Thoracic aorta (tissue), 2 donors: ENCODE data around the gene COL21A1. TPM values are rescaled to one million over a fixed set of nuclear protein-coding genes. Genes with fewer than 3 reads are reported as not detected.

Experiments
- ATAC-seq: fragments of 150-250 bp; one replicate; pipeline ENCODE4 v1.8.0; 2017; ENCODE audit warnings: low read depth; ENCODE audit not compliant: insufficient number of reproducible peaks, low FRiP score
- DNase-seq: peaks from one replicate; pipeline ENCODE4 v3.0.0-alpha.2; 2020; ENCODE audit warnings: low spot score
- H3K27ac ChIP-seq, 2 donors: fragments of 200-600 bp; sonication (generic); 1 replicate in 1 of 2; 2 replicates in 1 of 2; pipeline ENCODE4 v1.5.1; 2016; ENCODE audit warnings: mild to moderate bottlenecking in 2 of 2, moderate library complexity in 2 of 2
- H3K27me3 ChIP-seq: fragments of 200-600 bp; sonication (generic); replicated peaks from 2 replicates; pipeline ENCODE4 v1.6.0; 2016; ENCODE audit warnings: mild to moderate bottlenecking; ENCODE audit not compliant: insufficient read depth
- H3K36me3 ChIP-seq: fragments of 200-600 bp; sonication (generic); one replicate; pipeline ENCODE4 v1.5.1; 2016
- H3K4me1 ChIP-seq, 2 donors: fragments of 200-600 bp; sonication (generic); 1 replicate in 1 of 2; 2 replicates in 1 of 2; pipeline versions ENCODE4 v1.5.1 to v1.6.0; 2016; ENCODE audit warnings: low read depth in 2 of 2, mild to moderate bottlenecking in 1 of 2; ENCODE audit not compliant: control insufficient read depth in 1 of 2
- H3K4me3 ChIP-seq: fragments of 200-600 bp; sonication (generic); 2 replicates; pipeline ENCODE4 v1.5.1; 2016; ENCODE audit warnings: mild to moderate bottlenecking
- H3K9me3 ChIP-seq: fragments of 200-600 bp; sonication (generic); 2 replicates; pipeline ENCODE4 v1.5.1; 2016
- total RNA-seq, 2 donors: library from RNA; depleted of rRNA; stranded (reverse); fragments of >200 nt; gene quantifications; one replicate each; pipeline versions ENCODE4 v1.1.0 to v1.2.3, GENCODE V29; 2016
- TF ChIP-seq, protein P1 (sequence below): fragments of 200-600 bp; sonication (generic); IDR thresholded peaks from one replicate; pipeline ENCODE4 v1.5.1; 2019; ENCODE audit warnings: antibody characterized with exemption

Gene COL21A1
- total RNA-seq, 2 donors from 2014 or later = 52.6 to 53.7 TPM

DNA sequence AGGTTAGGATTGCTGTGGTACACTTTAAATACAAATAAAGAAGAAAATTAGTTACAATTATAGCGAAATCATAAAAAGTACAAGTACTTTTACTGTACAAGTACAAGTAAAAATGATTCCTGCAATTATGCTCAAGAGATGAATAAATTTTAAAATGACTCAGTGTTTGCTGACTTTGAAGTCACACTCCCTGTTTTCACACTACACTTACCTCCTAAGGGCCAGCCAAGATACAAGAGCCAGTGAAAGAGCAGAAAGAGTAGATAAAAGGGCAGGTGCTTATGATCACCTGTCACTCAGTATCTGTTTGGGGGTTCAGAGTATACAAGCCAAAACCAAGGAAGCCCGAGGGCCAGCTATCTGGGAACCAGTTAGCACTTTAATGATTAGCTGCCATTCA lies 41.0 kb upstream of the COL21A1 start:
- TF ChIP-seq, protein P1, sequence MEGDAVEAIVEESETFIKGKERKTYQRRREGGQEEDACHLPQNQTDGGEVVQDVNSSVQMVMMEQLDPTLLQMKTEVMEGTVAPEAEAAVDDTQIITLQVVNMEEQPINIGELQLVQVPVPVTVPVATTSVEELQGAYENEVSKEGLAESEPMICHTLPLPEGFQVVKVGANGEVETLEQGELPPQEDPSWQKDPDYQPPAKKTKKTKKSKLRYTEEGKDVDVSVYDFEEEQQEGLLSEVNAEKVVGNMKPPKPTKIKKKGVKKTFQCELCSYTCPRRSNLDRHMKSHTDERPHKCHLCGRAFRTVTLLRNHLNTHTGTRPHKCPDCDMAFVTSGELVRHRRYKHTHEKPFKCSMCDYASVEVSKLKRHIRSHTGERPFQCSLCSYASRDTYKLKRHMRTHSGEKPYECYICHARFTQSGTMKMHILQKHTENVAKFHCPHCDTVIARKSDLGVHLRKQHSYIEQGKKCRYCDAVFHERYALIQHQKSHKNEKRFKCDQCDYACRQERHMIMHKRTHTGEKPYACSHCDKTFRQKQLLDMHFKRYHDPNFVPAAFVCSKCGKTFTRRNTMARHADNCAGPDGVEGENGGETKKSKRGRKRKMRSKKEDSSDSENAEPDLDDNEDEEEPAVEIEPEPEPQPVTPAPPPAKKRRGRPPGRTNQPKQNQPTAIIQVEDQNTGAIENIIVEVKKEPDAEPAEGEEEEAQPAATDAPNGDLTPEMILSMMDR = no peak
- Histone ChIP-seq H3K4me3 (no peak overlapping the region), H3K9me3 (no peaks in the 10 kb centered on the region), H3K27me3 (no peaks in the 10 kb centered on the region), H3K4me1 (peaks cover 0 to 6% of the 10 kb centered on the region in 2 donors), H3K36me3 (no peaks in the 10 kb centered on the region), H3K27ac (no peak overlapping the region)
- ATAC-seq (no peak), DNase-seq (no peak)

DNA sequence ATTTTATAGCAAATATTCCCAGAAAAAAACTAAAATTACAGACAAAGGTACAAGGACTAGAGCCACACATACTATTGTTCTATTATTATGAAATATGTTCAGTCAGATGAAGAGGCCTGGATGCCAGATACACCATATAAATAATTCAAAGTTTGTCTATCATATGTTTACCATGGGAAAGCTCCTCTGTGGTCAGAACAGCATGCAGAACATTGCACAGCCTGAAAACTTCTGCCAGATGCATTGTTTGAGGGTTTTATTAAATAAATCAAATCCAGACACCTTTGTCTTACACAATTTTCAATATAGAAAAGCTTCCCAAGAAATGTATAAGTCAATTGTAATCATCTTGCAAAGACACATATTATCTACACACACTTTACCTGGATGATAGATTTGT lies 35.0 kb upstream of the COL21A1 start:
- H3K27me3 ChIP-seq = no peaks in the 10 kb centered on the region
- H3K27ac ChIP-seq = no peak overlapping the region
- no peak for ATAC-seq
- no peaks in the 10 kb centered on the region for H3K9me3 ChIP-seq
- TF ChIP-seq, protein P1 = no peak
- no peaks in the 10 kb centered on the region for H3K36me3 ChIP-seq
- H3K4me3 ChIP-seq = no peak overlapping the region
- no peak for DNase-seq
- H3K4me1 ChIP-seq = no peaks in the 10 kb centered on the region

DNA sequence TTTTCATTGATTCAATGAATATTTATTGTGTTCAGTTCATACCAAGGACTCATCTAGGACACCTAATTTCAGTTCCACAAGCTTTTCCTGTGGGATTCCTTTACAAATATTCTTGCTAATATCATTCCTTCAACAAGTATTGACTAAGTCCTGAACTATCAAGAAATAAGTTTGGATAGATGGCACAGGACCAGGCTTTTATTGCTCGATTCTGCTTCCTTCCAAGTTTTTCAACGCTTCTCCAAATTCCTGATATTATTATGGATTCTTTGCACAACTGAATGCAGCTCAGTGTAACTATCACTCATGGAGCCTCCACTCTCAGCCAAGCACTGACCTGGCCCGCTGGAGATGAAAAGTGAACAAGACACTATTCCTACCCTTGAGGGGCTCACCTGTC lies 32.7 kb upstream of the COL21A1 start:
- Histone ChIP-seq H3K4me3 (no peak overlapping the region), H3K9me3 (no peaks in the 10 kb centered on the region), H3K4me1 (no peaks in the 10 kb centered on the region), H3K36me3 (no peaks in the 10 kb centered on the region), H3K27me3 (no peaks in the 10 kb centered on the region), H3K27ac (no peak overlapping the region)
- ATAC-seq (no peak), DNase-seq (no peak)
- TF ChIP-seq, protein P1 = no peak

DNA sequence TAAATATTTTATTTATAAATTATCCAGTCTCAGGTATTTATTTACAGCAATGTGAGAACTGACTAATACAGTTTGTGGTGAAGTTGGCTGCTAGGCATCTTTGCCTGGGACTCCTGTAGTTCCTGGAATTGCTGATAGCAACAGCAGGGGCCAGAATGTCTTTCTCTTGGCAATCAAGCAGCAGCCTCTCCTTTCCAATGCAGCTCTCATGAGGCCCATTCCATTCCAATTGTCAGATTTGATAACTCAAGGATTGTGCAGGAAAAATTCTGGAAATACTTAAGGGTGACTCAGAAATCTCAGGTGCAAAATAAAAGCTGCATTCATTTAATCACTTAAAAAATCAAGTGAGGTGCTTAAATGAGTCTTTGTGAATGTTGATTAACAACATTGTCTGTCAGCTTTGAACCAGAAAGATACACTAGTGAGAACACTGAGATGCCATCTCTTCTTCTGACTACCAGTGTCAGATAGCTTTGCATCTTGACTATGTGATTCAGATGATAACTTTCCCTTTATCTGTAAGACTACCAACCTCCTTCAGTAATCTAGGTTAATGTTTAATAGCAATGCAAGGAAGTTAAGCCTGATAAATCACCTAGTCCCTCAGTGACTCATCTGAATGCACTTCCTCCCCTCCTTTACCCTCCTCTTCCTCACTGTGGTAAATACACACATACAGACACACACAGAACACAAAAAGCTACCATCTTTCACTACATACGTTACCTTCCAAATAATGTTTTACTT lies 32.1 kb upstream of the COL21A1 start:
- Histone ChIP-seq H3K9me3 (no peaks in the 10 kb centered on the region), H3K36me3 (no peaks in the 10 kb centered on the region), H3K27ac (no peak overlapping the region), H3K4me1 (no peaks in the 10 kb centered on the region), H3K4me3 (no peak overlapping the region), H3K27me3 (no peaks in the 10 kb centered on the region)
- DNase-seq (no peak), ATAC-seq (no peak)
- TF ChIP-seq, protein P1 = no peak

DNA sequence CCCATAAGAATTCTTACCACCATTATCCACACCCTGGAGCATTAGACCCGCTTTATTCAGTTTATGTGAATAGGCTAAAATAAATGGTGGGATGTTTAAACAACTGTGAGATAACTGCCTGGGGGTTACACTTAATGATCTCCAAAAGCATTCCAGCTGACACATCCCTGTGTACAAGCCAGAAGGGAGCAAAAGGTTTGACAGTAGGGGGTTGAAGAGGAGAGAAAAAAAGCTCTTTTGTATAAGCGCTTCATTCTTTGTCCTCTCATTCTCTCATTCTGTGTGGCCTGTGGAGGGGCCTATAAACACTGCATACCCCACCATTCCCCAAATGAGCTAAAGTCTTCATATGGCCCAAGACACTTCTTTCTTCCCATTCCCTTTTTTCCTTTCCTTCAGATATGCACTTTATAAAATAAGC lies 30.8 kb upstream of the COL21A1 start:
- H3K4me1 ChIP-seq = no peaks in the 10 kb centered on the region
- H3K27me3 ChIP-seq = no peaks in the 10 kb centered on the region
- no peak overlapping the region for H3K27ac ChIP-seq
- no peak overlapping the region for H3K4me3 ChIP-seq
- H3K9me3 ChIP-seq = no peaks in the 10 kb centered on the region
- DNase-seq = no peak
- ATAC-seq = no peak
- no peaks in the 10 kb centered on the region for H3K36me3 ChIP-seq
- TF ChIP-seq, protein P1 = no peak
